Adrenal gland (tissue), 5 donors: ENCODE data around the gene OAS1.

Experiments used
- POLR2A ChIP-seq, 2 donors: fragments of 450-650 bp; IDR thresholded peaks; one replicate each; pipeline ENCODE4 v1.6.1; 2017; ENCODE audit warnings: antibody characterized with exemption in 2 of 2, mild to moderate bottlenecking in 2 of 2, moderate library complexity in 1 of 2
- TF ChIP-seq, protein P1 (sequence below), 6 experiments: fragments of 450-650 bp in 4 of 6; fragments of 200-600 bp in 2 of 6; sonication (generic) in 1 of 6; IDR thresholded peaks; 1 replicate in 5 of 6; 2 replicates in 1 of 6; pipeline versions ENCODE4 v1.5.1 to v1.8.0; 2016 to 2021; ENCODE audit warnings: antibody characterized with exemption in 6 of 6, mild to moderate bottlenecking in 2 of 6, moderate library complexity in 1 of 6
- donor health status: DM: no; HTN: no; CAD: no.

DNA sequence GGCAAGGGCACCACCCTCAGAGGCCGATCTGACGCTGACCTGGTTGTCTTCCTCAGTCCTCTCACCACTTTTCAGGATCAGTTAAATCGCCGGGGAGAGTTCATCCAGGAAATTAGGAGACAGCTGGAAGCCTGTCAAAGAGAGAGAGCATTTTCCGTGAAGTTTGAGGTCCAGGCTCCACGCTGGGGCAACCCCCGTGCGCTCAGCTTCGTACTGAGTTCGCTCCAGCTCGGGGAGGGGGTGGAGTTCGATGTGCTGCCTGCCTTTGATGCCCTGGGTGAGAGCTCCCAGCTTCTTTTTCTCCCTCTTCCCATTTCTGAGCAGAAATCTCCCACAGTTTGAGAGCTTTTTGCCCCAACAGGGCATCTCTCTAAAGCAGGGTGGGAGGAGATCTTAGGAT lies 1.8 kb downstream of the OAS1 start:
- TF ChIP-seq POLR2A (IDR thresholded peaks at IDR 0.05): no peak
- TF ChIP-seq, protein P1, sequence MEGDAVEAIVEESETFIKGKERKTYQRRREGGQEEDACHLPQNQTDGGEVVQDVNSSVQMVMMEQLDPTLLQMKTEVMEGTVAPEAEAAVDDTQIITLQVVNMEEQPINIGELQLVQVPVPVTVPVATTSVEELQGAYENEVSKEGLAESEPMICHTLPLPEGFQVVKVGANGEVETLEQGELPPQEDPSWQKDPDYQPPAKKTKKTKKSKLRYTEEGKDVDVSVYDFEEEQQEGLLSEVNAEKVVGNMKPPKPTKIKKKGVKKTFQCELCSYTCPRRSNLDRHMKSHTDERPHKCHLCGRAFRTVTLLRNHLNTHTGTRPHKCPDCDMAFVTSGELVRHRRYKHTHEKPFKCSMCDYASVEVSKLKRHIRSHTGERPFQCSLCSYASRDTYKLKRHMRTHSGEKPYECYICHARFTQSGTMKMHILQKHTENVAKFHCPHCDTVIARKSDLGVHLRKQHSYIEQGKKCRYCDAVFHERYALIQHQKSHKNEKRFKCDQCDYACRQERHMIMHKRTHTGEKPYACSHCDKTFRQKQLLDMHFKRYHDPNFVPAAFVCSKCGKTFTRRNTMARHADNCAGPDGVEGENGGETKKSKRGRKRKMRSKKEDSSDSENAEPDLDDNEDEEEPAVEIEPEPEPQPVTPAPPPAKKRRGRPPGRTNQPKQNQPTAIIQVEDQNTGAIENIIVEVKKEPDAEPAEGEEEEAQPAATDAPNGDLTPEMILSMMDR (IDR thresholded peaks at IDR 0.05): no peak
